Upper lobe of left lung (tissue), 4 donors: ENCODE data around the gene CAPN9.

Experiments used
- EP300 ChIP-seq, 4 donors: sonication (generic); formaldehyde crosslinking; IDR thresholded peaks; one replicate each; pipeline ENCODE4 v1.5.1; 2017; ENCODE audit warnings: antibody characterized with exemption in 4 of 4, control low read depth in 2 of 4
- POLR2A ChIP-seq, 4 donors: fragments of 450-650 bp; IDR thresholded peaks; one replicate each; pipeline ENCODE4 v1.5.1; 2016 to 2017; ENCODE audit warnings: antibody characterized with exemption in 4 of 4, mild to moderate bottlenecking in 2 of 4
- TF ChIP-seq, protein P1 (sequence below), 6 experiments: fragments of 450-650 bp in 4 of 6; fragments of 200-600 bp in 2 of 6; sonication (generic) in 2 of 6; IDR thresholded peaks; one replicate each; pipeline ENCODE4 v1.5.1; 2016 to 2019; ENCODE audit warnings: antibody characterized with exemption in 6 of 6

DNA sequence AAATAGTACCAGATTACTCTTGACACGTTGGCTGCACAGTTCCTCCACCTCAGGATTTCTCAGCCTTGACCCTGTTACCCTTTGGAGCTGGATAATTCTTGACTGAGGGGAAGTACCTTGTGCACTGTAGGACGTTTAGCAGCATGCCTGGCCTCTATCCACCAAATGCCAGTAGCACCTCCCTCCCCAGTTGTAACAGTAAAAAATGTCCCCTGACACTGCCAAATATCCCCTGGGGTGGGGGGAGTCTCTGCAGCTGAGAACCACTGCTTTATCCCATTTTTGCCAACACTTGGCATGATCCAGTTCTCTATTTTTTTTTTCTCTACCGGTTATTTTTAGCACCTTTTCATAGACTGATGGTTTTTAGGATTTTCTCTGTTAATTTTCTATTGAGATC is 87.1 kb downstream of the CAPN9 start:
- TF ChIP-seq, protein P1, sequence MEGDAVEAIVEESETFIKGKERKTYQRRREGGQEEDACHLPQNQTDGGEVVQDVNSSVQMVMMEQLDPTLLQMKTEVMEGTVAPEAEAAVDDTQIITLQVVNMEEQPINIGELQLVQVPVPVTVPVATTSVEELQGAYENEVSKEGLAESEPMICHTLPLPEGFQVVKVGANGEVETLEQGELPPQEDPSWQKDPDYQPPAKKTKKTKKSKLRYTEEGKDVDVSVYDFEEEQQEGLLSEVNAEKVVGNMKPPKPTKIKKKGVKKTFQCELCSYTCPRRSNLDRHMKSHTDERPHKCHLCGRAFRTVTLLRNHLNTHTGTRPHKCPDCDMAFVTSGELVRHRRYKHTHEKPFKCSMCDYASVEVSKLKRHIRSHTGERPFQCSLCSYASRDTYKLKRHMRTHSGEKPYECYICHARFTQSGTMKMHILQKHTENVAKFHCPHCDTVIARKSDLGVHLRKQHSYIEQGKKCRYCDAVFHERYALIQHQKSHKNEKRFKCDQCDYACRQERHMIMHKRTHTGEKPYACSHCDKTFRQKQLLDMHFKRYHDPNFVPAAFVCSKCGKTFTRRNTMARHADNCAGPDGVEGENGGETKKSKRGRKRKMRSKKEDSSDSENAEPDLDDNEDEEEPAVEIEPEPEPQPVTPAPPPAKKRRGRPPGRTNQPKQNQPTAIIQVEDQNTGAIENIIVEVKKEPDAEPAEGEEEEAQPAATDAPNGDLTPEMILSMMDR (IDR thresholded peaks at IDR 0.05), result no peak
- TF ChIP-seq POLR2A (IDR thresholded peaks at IDR 0.05) (no peak), EP300 (IDR thresholded peaks at IDR 0.05) (no peak)
